Colonic mucosa (tissue), 4 donors: ENCODE data around the gene WDR83. TPM values are rescaled to one million over a fixed set of nuclear protein-coding genes. Genes with fewer than 3 reads are reported as not detected.
"Not testable (repeated sequence)": the region's sequence is repeated elsewhere in the genome, so short reads cannot be mapped to it uniquely, and the experiment has no call there.

Experiments
- DNase-seq: peaks from one replicate; pipeline ENCODE4 v3.0.0-alpha.2; 2020
- H3K27ac ChIP-seq: fragments of 200-600 bp; one replicate; pipeline ENCODE4 v1.8.0; 2021
- H3K27me3 ChIP-seq: fragments of 200-600 bp; one replicate; pipeline ENCODE4 v1.8.0; 2021
- H3K36me3 ChIP-seq: fragments of 200-600 bp; one replicate; pipeline ENCODE4 v1.8.0; 2021
- H3K4me1 ChIP-seq: fragments of 200-600 bp; one replicate; pipeline ENCODE4 v1.8.0; 2021; ENCODE audit warnings: mild to moderate bottlenecking
- H3K4me3 ChIP-seq: fragments of 200-600 bp; one replicate; pipeline ENCODE4 v1.8.0; 2021
- H3K9ac ChIP-seq, 2 donors: one replicate each; pipeline ENCODE4 v1.7.0; 2013; ENCODE audit warnings: control low read depth in 2 of 2, low read depth in 2 of 2, low read length in 2 of 2
- H3K9me3 ChIP-seq: fragments of 200-600 bp; one replicate; pipeline ENCODE4 v1.8.0; 2021
- intact Hi-C: fragments of 100-400 bp; cut with DNase I; formaldehyde crosslinking; loops from one replicate; pipeline ENCODE4 v1.14.1; 2022
- total RNA-seq, 2 donors: library from RNA; stranded (reverse); fragmentation: NEBNext Ultra II Directional in 1 of 2; extraction: Animal tissue kit (Norgen Biotek cat#: 25700) in 1 of 2; gene quantifications; one replicate each; pipeline ENCODE4 v1.2.1, GENCODE V29; 2021
- TF ChIP-seq, protein P1 (sequence below): fragments of 200-600 bp; IDR thresholded peaks from one replicate; pipeline ENCODE4 v1.8.0; 2022; ENCODE audit warnings: antibody characterized with exemption, mild to moderate bottlenecking
- donor health status: healthy.
- donor health status: DM: no; HTN: no; CAD: no.
- donor health status: DM: no; HTN: no; CAD: no.

The WDR83 gene, protein sequence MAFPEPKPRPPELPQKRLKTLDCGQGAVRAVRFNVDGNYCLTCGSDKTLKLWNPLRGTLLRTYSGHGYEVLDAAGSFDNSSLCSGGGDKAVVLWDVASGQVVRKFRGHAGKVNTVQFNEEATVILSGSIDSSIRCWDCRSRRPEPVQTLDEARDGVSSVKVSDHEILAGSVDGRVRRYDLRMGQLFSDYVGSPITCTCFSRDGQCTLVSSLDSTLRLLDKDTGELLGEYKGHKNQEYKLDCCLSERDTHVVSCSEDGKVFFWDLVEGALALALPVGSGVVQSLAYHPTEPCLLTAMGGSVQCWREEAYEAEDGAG
- 10 to 100 TPM in 1 of 2 donors, 1 to 10 TPM in 1; 7.3 to 17.9 TPM for total RNA-seq

DNA sequence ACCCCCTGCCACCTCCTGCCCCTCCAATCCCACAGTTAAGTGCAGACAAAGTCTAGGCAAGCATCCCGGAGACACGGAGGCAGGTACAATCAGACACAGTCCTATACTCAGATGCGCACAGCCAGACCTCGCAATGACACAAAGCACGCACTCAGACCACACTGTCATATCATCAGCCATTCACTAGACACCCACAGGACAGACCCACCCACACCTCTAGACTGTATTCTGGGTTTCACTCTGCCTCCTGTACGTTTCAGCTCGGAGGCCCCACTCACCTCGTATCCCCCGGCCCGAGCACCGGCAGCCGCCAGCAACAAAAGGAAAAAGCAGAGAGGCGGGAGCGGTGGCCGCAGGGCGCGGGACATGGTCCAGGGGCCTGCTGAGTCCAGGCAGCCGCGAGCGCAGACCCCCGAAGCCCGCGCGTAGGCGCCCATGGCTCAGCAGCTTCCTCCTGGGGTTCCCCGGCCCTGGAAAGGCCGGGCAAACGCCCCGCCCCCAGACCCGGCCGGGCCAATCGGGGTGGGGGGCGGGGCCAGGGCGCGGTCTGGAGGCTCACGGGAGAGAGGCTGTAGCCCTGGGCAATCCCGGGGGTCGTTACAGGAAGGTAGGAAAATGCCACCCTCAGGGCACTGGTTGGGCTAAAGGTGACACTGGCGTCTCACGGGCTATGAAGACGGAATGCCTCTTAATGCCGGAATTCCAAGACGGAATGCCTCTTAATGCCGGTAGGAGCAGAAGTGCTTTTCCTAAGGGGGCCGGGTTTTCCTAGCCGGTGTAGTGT is at the start of gene WDR83, which contains the start of gene MAN2B1:
TSS of gene WDR83 (plus strand) at position 543 of the 784 bp plus-strand sequence. CDS start 2,984 bp downstream, outside the sequence.
TSS of gene MAN2B1 (minus strand) at position 478 of the 784 bp plus-strand sequence. CDS start at position 437, 41 bp downstream.
- H3K27ac ChIP-seq, result peak within 1 kb of the TSS; percentile 71
- intact Hi-C loops, result loop anchor here (5.0 kb wide), 1 partner anchor 104 kb away; no protein-coding TSS in a partner anchor
- no peaks in the 10 kb centered on the region for H3K9me3 ChIP-seq
- peak within 1 kb of the TSS; percentile 90 to 96 for H3K9ac ChIP-seq
- peak within 1 kb of the TSS; percentile 97 for H3K4me3 ChIP-seq
- no peaks in the 10 kb centered on the region for H3K27me3 ChIP-seq
- peak; percentile 81 for DNase-seq
- H3K4me1 ChIP-seq, result peaks cover 16% of the 10 kb centered on the region
- TF ChIP-seq, protein P1, sequence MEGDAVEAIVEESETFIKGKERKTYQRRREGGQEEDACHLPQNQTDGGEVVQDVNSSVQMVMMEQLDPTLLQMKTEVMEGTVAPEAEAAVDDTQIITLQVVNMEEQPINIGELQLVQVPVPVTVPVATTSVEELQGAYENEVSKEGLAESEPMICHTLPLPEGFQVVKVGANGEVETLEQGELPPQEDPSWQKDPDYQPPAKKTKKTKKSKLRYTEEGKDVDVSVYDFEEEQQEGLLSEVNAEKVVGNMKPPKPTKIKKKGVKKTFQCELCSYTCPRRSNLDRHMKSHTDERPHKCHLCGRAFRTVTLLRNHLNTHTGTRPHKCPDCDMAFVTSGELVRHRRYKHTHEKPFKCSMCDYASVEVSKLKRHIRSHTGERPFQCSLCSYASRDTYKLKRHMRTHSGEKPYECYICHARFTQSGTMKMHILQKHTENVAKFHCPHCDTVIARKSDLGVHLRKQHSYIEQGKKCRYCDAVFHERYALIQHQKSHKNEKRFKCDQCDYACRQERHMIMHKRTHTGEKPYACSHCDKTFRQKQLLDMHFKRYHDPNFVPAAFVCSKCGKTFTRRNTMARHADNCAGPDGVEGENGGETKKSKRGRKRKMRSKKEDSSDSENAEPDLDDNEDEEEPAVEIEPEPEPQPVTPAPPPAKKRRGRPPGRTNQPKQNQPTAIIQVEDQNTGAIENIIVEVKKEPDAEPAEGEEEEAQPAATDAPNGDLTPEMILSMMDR, result no peak
- H3K36me3 ChIP-seq, result no peaks in the 10 kb centered on the region

DNA sequence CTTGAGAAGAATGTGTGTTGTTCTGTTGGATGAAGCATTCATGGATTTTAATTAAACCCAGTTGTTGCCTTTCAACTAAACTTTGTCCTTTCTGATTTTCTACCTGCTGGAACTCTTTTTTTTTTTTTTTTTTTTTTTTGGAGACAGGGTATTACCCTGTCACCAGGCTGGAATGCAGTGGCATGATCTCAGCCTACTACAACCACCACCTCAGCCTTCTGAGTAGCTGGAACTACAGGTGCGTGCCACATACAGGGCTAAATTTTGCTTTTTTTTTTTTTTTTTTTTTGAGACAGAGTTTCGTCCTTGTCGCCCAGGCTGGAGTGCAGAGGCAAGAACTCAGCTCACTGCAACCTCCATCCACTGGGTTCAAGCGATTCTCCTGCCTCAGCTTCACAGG is 49.0 kb upstream of the WDR83 start:
- Histone ChIP-seq H3K9me3 (no peaks in the 10 kb centered on the region), H3K27ac (no peak overlapping the region), H3K9ac (no peak overlapping the region), H3K4me1 (no peaks in the 10 kb centered on the region), H3K36me3 (no peaks in the 10 kb centered on the region), H3K4me3 (no peak overlapping the region), H3K27me3 (no peaks in the 10 kb centered on the region)
- TF ChIP-seq, protein P1, result no peak
- DNase-seq, result no peak
- intact Hi-C loops, result no loop called here

DNA sequence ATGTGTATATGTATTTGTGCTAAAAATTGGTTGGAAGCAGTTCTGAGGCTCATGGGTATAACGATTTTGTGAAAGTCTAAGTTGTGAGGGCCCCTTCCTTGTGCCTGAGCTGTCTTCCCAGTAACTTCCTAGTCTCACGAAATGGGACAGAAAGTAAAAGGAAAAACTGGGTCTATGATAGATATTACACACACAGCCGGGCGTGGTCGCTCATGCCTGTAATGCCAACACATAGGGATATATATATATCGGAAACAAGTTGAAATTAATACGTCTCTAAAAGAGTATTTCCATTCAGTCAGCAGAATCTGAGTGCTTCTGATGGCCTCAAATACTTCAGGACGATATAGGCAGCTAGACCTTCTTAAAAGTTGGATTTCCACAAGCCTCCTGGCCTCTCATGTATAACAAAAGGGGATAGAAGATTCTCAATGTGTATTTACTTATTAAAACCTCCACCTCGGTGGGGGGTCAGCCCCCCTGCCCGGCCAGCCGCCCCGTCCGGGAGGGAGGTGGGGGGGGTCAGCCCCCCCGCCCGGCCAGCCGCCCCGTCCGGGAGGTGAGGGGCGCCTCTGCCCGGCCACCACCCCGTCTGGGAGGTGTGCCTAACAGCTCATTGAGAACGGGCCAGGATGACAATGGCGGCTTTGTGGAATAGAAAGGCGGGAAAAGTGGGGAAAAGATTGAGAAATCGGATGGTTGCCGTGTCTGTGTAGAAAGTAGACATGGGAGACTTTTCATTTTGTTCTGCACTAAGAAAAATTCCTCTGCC is 45.2 kb upstream of the WDR83 start:
- H3K27ac ChIP-seq, H3K27me3 ChIP-seq, H3K4me3 ChIP-seq, intact Hi-C loops, H3K9me3 ChIP-seq, H3K9ac ChIP-seq, H3K4me1 ChIP-seq, DNase-seq: not testable (repeated sequence)
- peaks cover 12% of the 10 kb centered on the region for H3K36me3 ChIP-seq

DNA sequence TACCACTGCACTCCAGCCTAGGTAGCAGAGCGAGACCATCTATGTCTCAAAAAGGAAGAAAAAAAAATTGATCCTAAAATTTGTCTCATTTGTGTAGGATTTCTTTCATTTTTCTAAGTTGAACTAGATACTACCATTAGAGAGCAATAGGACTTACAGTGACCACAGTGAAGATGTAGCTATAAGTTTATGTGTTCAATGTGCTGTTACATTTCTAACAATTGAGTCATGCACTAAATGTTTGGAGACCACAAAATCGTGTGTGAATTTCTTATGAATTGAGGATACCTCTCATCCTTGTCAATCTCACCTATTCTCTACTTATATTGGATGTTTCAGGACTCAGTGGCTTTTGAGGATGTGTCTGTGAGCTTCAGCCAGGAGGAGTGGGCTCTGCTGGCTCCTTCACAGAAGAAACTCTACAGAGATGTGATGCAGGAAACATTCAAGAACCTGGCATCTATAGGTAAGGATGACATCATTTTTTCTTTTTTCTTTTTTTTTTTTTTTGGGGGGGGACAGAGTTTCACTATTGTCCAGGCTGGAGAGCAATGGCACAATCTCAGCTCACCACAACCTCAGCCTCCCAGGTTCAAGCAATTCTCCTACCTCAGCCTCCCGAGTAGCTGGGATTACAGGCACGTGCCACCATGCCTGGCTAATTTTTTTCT is 43.1 kb upstream of the WDR83 start:
- Histone ChIP-seq H3K9ac (no peak overlapping the region), H3K27ac (no peak overlapping the region), H3K36me3 (peaks cover 31% of the 10 kb centered on the region), H3K9me3 (peaks cover 6% of the 10 kb centered on the region), H3K4me3 (no peak overlapping the region), H3K27me3 (no peaks in the 10 kb centered on the region), H3K4me1 (no peaks in the 10 kb centered on the region)
- no peak for DNase-seq
- TF ChIP-seq, protein P1, result no peak
- intact Hi-C loops, result no loop called here

DNA sequence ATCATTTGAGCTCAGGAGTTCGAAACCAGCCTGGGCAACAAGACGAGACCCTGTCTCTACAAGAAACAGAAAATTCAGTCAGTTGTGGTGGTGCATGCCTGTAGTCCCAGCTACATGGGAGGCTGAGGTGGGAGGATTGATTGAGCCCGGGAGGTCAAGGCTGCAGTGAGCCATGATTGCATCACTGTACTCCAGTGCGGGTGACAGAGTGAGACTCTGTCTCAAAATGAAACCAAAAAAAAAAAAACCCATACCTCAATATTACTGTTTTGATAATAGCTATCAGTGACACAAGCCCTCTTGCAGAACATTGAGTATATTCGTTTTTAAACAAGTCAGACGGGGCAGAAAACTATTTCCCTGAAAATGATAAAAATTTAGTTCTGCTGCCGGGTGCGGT is 39.6 kb upstream of the WDR83 start:
- Histone ChIP-seq H3K9ac (no peak overlapping the region), H3K36me3 (peaks cover 36% of the 10 kb centered on the region), H3K9me3 (peaks cover 6% of the 10 kb centered on the region), H3K4me3 (no peak overlapping the region), H3K27me3 (no peaks in the 10 kb centered on the region), H3K27ac (no peak overlapping the region), H3K4me1 (no peaks in the 10 kb centered on the region)
- intact Hi-C loops, result no loop called here
- DNase-seq, result no peak
- TF ChIP-seq, protein P1, result no peak
